ENCODE results near the gene MAFG.

- TF ChIP-seq NR3C1 (CRISPR knock-in tag; IDR thresholded peaks at IDR 0.05) (no peak), MIXL1 (CRISPR knock-in tag; IDR thresholded peaks at IDR 0.05) (no peak)
Measured at GRCh38 chr17:81927152-81927652, 333 bp downstream of the MAFG start.

Measured in HepG2 (cell line).